ENCODE results near the gene PTPN11. TPM values are rescaled to one million over a fixed set of nuclear protein-coding genes. Genes with fewer than 3 reads are reported as not detected.

PTPN11 gene
- total and polyA plus RNA-seq, 2 experiments from 2014 or later: 87.0 to 94.7 TPM

- H4K20me1 ChIP-seq (replicated peaks; ENCODE audit: insufficient read depth): peaks cover 21% of the 10 kb centered on the region; the same call in 1 of the 2 replicates
- TF ChIP-seq STAT1 (IDR thresholded peaks at IDR 0.05; ENCODE audit: unreplicated experiment) (no peak), NANOG (IDR thresholded peaks at IDR 0.05; ENCODE audit: borderline replicate concordance) (no peak), ZNF331 (CRISPR knock-in tag; IDR thresholded peaks at IDR 0.05; ENCODE audit: low read depth) (no peak), ZNF114 (CRISPR knock-in tag; IDR thresholded peaks at IDR 0.05) (no peak), POLR2AphosphoS5 (IDR thresholded peaks at IDR 0.05; ENCODE audit: low read depth) (no peak), EZH2phosphoT487 (IDR thresholded peaks at IDR 0.05; ENCODE audit: unreplicated experiment) (no peak)
Measured at GRCh38 chr12:112375105-112375504, 43.6 kb upstream of the PTPN11 start.

DNA sequence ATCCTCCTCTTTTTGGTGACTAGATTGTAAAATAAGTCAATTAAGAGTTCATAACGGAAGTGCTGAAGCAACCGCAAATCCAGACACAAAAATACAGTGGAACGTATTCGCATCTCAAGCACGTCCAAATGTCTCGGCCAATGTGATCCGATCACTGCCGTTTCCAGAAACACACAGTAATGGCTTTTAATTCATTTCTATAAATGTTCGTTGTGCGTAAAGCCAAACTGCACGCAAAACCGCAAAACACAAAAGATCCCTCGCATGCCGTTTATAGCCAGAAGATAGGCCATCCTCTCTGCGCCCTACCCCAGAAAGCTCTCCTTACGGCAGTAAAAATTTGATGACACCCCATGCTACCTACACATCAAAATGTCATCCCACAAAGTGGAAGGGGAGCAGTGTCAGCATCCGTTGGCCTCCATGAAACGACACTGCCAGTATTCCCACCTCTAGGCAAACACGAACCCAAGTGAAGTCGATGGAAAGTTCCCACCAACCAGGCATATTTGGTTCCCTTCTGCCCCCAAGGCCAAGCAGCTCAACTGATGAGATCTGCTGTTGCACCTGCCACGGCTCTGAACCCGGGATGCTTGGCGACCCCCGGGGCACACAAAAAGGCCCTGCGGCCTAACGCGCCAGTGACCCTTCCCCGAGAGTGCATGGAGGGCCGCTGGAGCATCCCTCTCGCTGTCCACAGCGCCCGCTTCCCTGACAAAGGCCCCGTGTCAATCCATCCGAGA, 37.9 kb upstream of the PTPN11 start:
- Histone ChIP-seq H3K27ac (ENCODE audit: low read depth) (0 out of 2 replicates have a peak overlapping the region, but pooled peaks have one; percentile 74), H4K20me1 (replicated peaks; ENCODE audit: insufficient read depth) (peaks cover 20% of the 10 kb centered on the region; the same call in 1 of the 2 replicates), H3K79me2 (replicated peaks; ENCODE audit: insufficient read depth) (peaks cover 53% of the 10 kb centered on the region), H3K36me3 (ENCODE audit: insufficient read depth) (no peaks in the 10 kb centered on the region), H3F3A (replicated peaks; ENCODE audit: low read depth) (peaks cover 3% of the 10 kb centered on the region; the same call in 1 of the 2 replicates), H2AFZ (peak overlapping the region; percentile 87), H3K4me2 (peak overlapping the region; percentile 95), H3K4me1 (ENCODE audit: insufficient read depth) (no peaks in the 10 kb centered on the region; the same call in 1 of the 2 replicates), H3K27me3 (ENCODE audit: insufficient read depth) (no peaks in the 10 kb centered on the region), H3K4me3 (peak overlapping the region; percentile 92), H3K9me2 (ENCODE audit: insufficient read depth) (no peaks in the 10 kb centered on the region)
- peak; percentile 7 for ATAC-seq
- H3K36me3 Mint-ChIP-seq (ENCODE audit: low read depth): no peaks in the 10 kb centered on the region; the same call in 2 of the 3 replicates
- peak overlapping the region; percentile 58; the same call in 1 of the 2 replicates for H3K27ac Mint-ChIP-seq
- H3K4me3 Mint-ChIP-seq: peak overlapping the region; percentile 91
- H3K9me3 Mint-ChIP-seq: no peaks in the 10 kb centered on the region
- DNase-seq (ENCODE audit: low spot score): peak; percentile 36
- TF ChIP-seq ZNF331 (CRISPR knock-in tag; IDR thresholded peaks at IDR 0.05; ENCODE audit: low read depth) (no peak), POLR2AphosphoS5 (IDR thresholded peaks at IDR 0.05; ENCODE audit: low read depth) (no peak), NANOG (IDR thresholded peaks at IDR 0.05; ENCODE audit: borderline replicate concordance) (no peak), JUNB (IDR thresholded peaks at IDR 0.05; ENCODE audit: unreplicated experiment) (no peak)
- TF ChIP-seq, protein P1, sequence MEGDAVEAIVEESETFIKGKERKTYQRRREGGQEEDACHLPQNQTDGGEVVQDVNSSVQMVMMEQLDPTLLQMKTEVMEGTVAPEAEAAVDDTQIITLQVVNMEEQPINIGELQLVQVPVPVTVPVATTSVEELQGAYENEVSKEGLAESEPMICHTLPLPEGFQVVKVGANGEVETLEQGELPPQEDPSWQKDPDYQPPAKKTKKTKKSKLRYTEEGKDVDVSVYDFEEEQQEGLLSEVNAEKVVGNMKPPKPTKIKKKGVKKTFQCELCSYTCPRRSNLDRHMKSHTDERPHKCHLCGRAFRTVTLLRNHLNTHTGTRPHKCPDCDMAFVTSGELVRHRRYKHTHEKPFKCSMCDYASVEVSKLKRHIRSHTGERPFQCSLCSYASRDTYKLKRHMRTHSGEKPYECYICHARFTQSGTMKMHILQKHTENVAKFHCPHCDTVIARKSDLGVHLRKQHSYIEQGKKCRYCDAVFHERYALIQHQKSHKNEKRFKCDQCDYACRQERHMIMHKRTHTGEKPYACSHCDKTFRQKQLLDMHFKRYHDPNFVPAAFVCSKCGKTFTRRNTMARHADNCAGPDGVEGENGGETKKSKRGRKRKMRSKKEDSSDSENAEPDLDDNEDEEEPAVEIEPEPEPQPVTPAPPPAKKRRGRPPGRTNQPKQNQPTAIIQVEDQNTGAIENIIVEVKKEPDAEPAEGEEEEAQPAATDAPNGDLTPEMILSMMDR (conservative IDR thresholded peaks at IDR 0.05; ENCODE audit: low read depth in 2 of 2): no peak
- H3K4me1 Mint-ChIP-seq: peaks cover 11% of the 10 kb centered on the region
- peaks cover 9% of the 10 kb centered on the region for H3K27me3 Mint-ChIP-seq (ENCODE audit: insufficient read depth, low read depth, poor library complexity)

More at GRCh38 chr12:112375105-112375504, 43.6 kb upstream of the PTPN11 start:
- peaks cover 4% of the 10 kb centered on the region; the same call in 2 of the 3 replicates for H3K4me1 Mint-ChIP-seq
- Histone ChIP-seq H3K36me3 (ENCODE audit: insufficient read depth) (no peaks in the 10 kb centered on the region), H3K4me2 (no peak overlapping the region), H3K4me3 (no peak overlapping the region), H3K4me1 (ENCODE audit: insufficient read depth) (no peaks in the 10 kb centered on the region), H3F3A (replicated peaks; ENCODE audit: low read depth) (no peaks in the 10 kb centered on the region; the same call in 1 of the 2 replicates), H3K27ac (ENCODE audit: low read depth) (no peak overlapping the region), H3K9me2 (ENCODE audit: insufficient read depth) (no peaks in the 10 kb centered on the region), H3K27me3 (ENCODE audit: insufficient read depth) (no peaks in the 10 kb centered on the region), H3K79me2 (replicated peaks; ENCODE audit: insufficient read depth) (peaks cover 100% of the 10 kb centered on the region), H2AFZ (no peak overlapping the region)
- H3K4me3 Mint-ChIP-seq: no peak overlapping the region
- no peaks in the 10 kb centered on the region; the same call in 2 of the 3 replicates for H3K36me3 Mint-ChIP-seq (ENCODE audit: low read depth)
- peaks cover 7% of the 10 kb centered on the region for H3K27me3 Mint-ChIP-seq (ENCODE audit: insufficient read depth, low read depth, poor library complexity)
- no peaks in the 10 kb centered on the region for H3K9me3 Mint-ChIP-seq
- DNase-seq (ENCODE audit: low spot score) (no peak), ATAC-seq (no peak)
- H3K27ac Mint-ChIP-seq: no peak overlapping the region
